Suprapubic skin (tissue), 4 donors: ENCODE results near the gene COL19A1.

Source experiments
- EP300 ChIP-seq: sonication (generic); formaldehyde crosslinking; IDR thresholded peaks from one replicate; pipeline ENCODE4 v1.6.1; 2017; ENCODE audit warnings: antibody characterized with exemption
- POLR2A ChIP-seq, 2 donors: fragments of 450-650 bp; IDR thresholded peaks; one replicate each; pipeline ENCODE4 v1.6.1; 2017; ENCODE audit warnings: antibody characterized with exemption in 2 of 2, mild to moderate bottlenecking in 2 of 2, moderate library complexity in 2 of 2
- POLR2AphosphoS5 ChIP-seq, 3 donors: sonication (generic); formaldehyde crosslinking; IDR thresholded peaks; one replicate each; pipeline ENCODE4 v1.6.1; 2017; ENCODE audit warnings: antibody characterized with exemption in 3 of 3
- TF ChIP-seq, protein P1 (sequence below), 2 donors: fragments of 200-600 bp in 1 of 2; fragments of 450-650 bp in 1 of 2; sonication (generic) in 1 of 2; IDR thresholded peaks; one replicate each; pipeline ENCODE4 v1.5.1; 2016 to 2019; ENCODE audit warnings: antibody characterized with exemption in 2 of 2, mild to moderate bottlenecking in 1 of 2, moderate library complexity in 1 of 2

- TF ChIP-seq, protein P1, sequence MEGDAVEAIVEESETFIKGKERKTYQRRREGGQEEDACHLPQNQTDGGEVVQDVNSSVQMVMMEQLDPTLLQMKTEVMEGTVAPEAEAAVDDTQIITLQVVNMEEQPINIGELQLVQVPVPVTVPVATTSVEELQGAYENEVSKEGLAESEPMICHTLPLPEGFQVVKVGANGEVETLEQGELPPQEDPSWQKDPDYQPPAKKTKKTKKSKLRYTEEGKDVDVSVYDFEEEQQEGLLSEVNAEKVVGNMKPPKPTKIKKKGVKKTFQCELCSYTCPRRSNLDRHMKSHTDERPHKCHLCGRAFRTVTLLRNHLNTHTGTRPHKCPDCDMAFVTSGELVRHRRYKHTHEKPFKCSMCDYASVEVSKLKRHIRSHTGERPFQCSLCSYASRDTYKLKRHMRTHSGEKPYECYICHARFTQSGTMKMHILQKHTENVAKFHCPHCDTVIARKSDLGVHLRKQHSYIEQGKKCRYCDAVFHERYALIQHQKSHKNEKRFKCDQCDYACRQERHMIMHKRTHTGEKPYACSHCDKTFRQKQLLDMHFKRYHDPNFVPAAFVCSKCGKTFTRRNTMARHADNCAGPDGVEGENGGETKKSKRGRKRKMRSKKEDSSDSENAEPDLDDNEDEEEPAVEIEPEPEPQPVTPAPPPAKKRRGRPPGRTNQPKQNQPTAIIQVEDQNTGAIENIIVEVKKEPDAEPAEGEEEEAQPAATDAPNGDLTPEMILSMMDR (IDR thresholded peaks at IDR 0.05), result no peak
- TF ChIP-seq EP300 (no peak), POLR2A (IDR thresholded peaks at IDR 0.05) (no peak), POLR2AphosphoS5 (IDR thresholded peaks at IDR 0.05) (no peak)
These were observed 4.4 kb upstream of the COL19A1 start for GRCh38 chr6:69861986-69862385.
